Measurements from ENCODE around the gene SLC22A23. TPM values are rescaled to one million over a fixed set of nuclear protein-coding genes. Genes with fewer than 3 reads are reported as not detected.

SLC22A23 gene
- total RNA-seq, 2 donors from 2014 or later: 11.1 to 13.3 TPM

GRCh38 chr6:3314621-3315467 is 142.0 kb downstream of the SLC22A23 start:
- 94 to 97% methylated on average over 16 to 20 of the region's 20 CpGs for WGBS, 2 experiments (ENCODE audit: insufficient coverage in 1 of 2, insufficient read length in 1 of 2)
- TF ChIP-seq CTCF (conservative IDR thresholded peaks at IDR 0.05): no peak
- H3K4me3 ChIP-seq (ENCODE audit: low read length): no peak overlapping the region
- H3K4me1 ChIP-seq (ENCODE audit: control insufficient read depth, insufficient read depth, low read length): peaks cover 4% of the 10 kb centered on the region
- H3K27me3 ChIP-seq (ENCODE audit: control insufficient read depth, insufficient read depth, low read length, poor library complexity, severe bottlenecking): no peaks in the 10 kb centered on the region
- Mint-ChIP-seq H3K36me3 (ENCODE audit: low read depth) (no peaks in the 10 kb centered on the region), H3K4me1 (no peaks in the 10 kb centered on the region), H3K4me3 (no peak overlapping the region), H3K27ac (no peak overlapping the region), H3K9me3 (no peaks in the 10 kb centered on the region), H3K27me3 (ENCODE audit: insufficient read depth) (peaks cover 1% of the 10 kb centered on the region)
- no peak overlapping the region for H3K9ac ChIP-seq (ENCODE audit: extremely low read depth, low read length, poor library complexity, severe bottlenecking)
- no peak overlapping the region for H3K27ac ChIP-seq (ENCODE audit: low read depth, low read length)
- H3K36me3 ChIP-seq (ENCODE audit: control insufficient read depth, insufficient read depth, low read length): no peaks in the 10 kb centered on the region
- no peaks in the 10 kb centered on the region for H3K9me3 ChIP-seq (ENCODE audit: control insufficient read depth, low read length)
- peak; percentile 33 for DNase-seq

GRCh38 chr6:3314176-3314575 is 142.7 kb downstream of the SLC22A23 start:
- Histone ChIP-seq H3K4me1 (ENCODE audit: control insufficient read depth, insufficient read depth, low read length) (peaks cover 4% of the 10 kb centered on the region), H3K9me3 (ENCODE audit: control insufficient read depth, low read length) (no peaks in the 10 kb centered on the region), H3K27me3 (ENCODE audit: control insufficient read depth, insufficient read depth, low read length, poor library complexity, severe bottlenecking) (no peaks in the 10 kb centered on the region), H3K36me3 (ENCODE audit: control insufficient read depth, insufficient read depth, low read length) (no peaks in the 10 kb centered on the region), H3K9ac (ENCODE audit: extremely low read depth, low read length, poor library complexity, severe bottlenecking) (no peak overlapping the region), H3K4me3 (ENCODE audit: low read length) (no peak overlapping the region), H3K27ac (ENCODE audit: low read depth, low read length) (no peak overlapping the region)
- Mint-ChIP-seq H3K27me3 (ENCODE audit: insufficient read depth) (peaks cover 1% of the 10 kb centered on the region), H3K9me3 (no peaks in the 10 kb centered on the region), H3K4me3 (no peak overlapping the region), H3K4me1 (no peaks in the 10 kb centered on the region), H3K36me3 (ENCODE audit: low read depth) (no peaks in the 10 kb centered on the region), H3K27ac (no peak overlapping the region)
- peak; percentile 35 for DNase-seq
- TF ChIP-seq CTCF (conservative IDR thresholded peaks at IDR 0.05): no peak
- 84 to 94% methylated on average over 3 to 7 of the region's 7 CpGs for WGBS, 2 experiments (ENCODE audit: insufficient coverage in 1 of 2, insufficient read length in 1 of 2)

- H3K4me1 ChIP-seq (ENCODE audit: control insufficient read depth, insufficient read depth, low read length): peaks cover 4% of the 10 kb centered on the region
- no peaks in the 10 kb centered on the region for H3K27me3 ChIP-seq (ENCODE audit: control insufficient read depth, insufficient read depth, low read length, poor library complexity, severe bottlenecking)
- H3K9me3 ChIP-seq (ENCODE audit: control insufficient read depth, low read length): no peaks in the 10 kb centered on the region
- no peaks in the 10 kb centered on the region for H3K36me3 ChIP-seq (ENCODE audit: control insufficient read depth, insufficient read depth, low read length)
- H3K27ac Mint-ChIP-seq: no peak overlapping the region
- H3K36me3 Mint-ChIP-seq (ENCODE audit: low read depth): no peaks in the 10 kb centered on the region
- H3K4me3 Mint-ChIP-seq: no peak overlapping the region
- H3K27ac ChIP-seq (ENCODE audit: low read depth, low read length): no peak overlapping the region
- H3K4me1 Mint-ChIP-seq: no peaks in the 10 kb centered on the region
- H3K27me3 Mint-ChIP-seq (ENCODE audit: insufficient read depth): peaks cover 1% of the 10 kb centered on the region
- no peaks in the 10 kb centered on the region for H3K9me3 Mint-ChIP-seq
- no peak for TF ChIP-seq CTCF (conservative IDR thresholded peaks at IDR 0.05)
- DNase-seq: peak; percentile 35
- 90 to 94% methylated on average over 8 to 11 of the region's 11 CpGs for WGBS, 2 experiments (ENCODE audit: insufficient coverage in 1 of 2, insufficient read length in 1 of 2)
- H3K4me3 ChIP-seq (ENCODE audit: low read length): no peak overlapping the region
- H3K9ac ChIP-seq (ENCODE audit: extremely low read depth, low read length, poor library complexity, severe bottlenecking): no peak overlapping the region
Measured at GRCh38 chr6:3312604-3313231, 144.1 kb downstream of the SLC22A23 start.
